GDM1 (cell line): Measurements from ENCODE around the gene NOP9.

Source experiments
- DNase-seq: peaks from one replicate; lab custom pipeline; 2025; lab: John Stamatoyannopoulos, UW

NOP9 gene

DNA sequence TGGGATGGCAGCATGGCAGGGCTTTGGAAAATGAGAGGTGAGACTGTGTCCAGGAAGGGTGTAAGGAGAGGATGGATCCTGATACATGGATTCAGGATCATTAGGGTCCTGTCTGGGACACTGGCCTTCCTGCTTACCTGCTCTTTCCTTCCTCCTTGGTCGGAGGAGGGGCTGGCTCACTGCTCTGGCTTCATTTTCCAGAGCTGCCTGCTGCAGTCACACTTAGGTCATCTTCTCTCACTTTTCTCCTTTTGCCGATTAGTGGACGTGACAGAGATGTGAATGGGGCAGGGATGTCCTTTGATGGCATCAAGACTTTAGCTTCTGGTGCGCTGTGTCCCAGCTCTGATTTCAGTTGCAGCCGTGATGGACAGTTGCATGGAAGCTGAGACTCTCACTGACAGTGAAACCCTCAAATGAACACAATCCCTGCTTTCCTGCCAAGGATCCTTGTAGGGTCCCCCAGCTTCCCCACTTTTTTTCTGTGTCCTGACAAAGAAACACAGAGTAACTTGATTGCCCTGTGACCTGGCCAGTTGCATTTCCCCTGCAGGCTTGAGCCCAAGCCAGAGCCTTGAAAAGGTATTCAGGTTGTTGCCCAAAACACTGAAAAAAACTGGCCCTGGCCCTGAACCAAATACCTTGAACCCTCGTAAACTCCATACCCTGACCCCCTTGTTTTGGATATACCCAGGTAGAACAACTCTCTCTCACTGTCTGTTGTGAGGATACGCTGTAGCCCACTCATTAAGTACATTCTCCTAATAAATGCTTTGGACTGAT, 8.9 kb downstream of the NOP9 start:
- DNase-seq: no peak

GRCh38 chr14:24309538-24310264, 10.1 kb downstream of the NOP9 start, which contains the start of gene LTB4R2:
TSS of gene LTB4R2 (plus strand) at chr14:24310140. CDS start at chr14:24310665, 525 bp downstream.
- no peak for DNase-seq

- no peak for DNase-seq
These were observed 10.6 kb downstream of the NOP9 start for GRCh38 chr14:24310265-24310645.

GRCh38 chr14:24310646-24311604, 11.3 kb downstream of the NOP9 start, which contains the start of gene LTB4R:
TSS of gene LTB4R (plus strand) at chr14:24311502. CDS start at chr14:24315652, 4,150 bp downstream.
- peak; percentile 65 for DNase-seq

DNA sequence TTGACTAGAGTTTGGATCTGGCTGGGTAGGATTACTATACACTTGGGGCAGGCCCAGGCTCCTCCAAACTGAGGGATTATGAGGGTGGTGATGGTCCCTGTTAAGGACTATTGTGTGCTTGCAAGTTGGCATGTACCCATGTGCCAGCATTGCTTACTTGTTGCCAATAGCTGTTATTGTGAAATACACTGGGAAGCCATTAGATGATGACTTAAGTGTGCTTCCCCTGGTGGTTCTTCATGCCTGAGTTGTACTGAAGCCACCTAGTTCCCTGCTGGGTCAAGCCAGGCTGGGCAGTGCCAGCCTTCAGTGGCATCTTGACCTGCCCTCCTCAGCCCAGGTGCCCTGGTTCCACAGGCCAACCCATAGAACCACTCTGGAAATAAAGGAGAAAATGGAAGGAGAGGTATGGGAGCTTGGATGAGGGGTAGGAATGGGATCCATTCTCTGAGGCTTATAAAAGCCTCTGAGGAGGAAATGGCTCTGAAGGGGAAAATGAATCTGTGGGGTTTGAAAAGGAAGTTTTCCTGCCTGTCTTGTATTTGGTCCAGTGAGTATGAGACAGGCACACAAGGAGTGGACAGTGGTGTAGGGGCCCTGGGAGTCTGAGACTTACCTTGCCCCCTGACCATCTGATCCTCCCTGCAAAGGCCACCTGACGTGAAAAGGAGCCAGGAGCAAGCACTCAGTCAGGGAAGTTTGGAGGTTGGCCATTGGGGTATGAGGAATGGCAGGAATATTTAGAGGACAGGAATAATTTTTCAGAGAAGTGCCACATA, 12.4 kb downstream of the NOP9 start:
- no peak for DNase-seq

DNA sequence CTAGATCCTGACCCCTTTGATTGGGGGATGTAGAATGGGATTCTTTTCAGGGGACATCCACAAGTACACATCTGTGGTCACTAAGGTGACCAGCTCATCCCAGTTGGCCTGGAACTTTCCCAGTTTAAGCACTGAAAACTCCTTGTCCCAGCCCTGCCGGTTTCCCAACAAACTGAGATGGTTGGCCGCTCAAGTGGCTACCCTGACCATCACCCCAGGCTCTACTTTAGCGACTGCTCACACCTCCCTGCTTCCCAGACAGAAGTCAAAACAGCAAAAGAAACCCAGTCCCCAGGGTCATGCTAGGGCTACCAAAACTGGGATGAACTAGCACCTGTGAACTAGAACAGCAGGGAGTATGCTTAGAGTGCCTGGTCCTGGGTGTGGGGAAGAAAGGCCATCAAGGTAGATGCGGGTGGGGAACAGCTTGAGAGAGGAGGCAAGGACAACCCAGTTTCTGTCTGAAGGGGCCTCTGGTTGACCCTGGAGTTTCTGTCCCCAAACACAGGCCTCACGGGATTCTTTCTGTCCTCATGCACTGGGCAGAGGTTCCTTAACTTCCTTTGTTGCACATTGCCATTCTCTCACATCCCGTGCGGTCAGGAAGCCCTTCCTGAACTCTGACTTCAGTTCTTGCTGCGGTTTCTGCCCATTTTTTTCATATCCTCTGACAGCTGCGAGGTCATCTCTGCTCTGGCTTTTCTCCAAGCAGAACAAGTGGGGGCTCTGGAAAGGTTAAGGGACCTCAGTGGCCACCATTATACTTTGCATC, 13.3 kb downstream of the NOP9 start:
- peak; percentile 92 for DNase-seq

GRCh38 chr14:24313913-24314312, 14.3 kb downstream of the NOP9 start:
- peak; percentile 72 for DNase-seq

DNA sequence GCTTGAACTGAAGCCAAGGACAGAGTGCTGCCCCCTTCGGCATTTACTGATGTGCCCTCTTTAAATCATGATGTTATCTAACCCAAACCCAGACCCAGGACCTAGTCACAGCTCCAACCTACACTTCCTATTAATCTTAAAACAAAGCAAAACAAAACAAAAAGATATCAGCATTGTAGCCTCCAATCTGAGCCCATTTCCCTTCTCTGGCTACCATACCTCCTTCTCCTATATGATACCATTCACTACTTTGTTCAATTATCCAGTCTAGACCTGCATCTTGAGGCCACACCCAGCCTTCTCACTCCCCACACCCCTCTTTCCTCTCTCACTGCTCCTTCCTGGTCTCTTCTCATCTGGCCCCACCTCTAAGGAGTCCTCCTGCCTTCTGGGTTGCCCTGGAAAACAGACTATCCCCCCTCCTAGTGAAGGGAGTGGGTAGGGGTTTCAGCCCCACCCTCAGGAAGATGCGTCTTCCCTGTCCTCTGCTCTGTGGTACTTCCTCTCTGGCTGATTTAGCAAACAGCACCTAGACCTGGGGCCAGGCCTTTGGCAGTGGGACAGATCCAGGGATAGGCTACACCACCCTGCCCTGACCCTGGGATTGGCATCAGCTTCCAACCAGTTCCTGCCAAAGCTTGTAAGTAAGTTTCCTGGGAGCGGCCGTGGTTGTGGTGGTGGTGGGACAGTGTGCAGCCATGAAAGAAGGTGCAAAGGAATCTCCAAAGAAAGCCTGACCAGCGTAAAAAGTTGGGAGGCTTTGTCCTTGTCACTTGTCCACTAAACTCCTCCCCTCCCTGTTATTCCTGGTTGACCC, 14.9 kb downstream of the NOP9 start:
- DNase-seq: no peak

- no peak for DNase-seq
These were observed 15.7 kb downstream of the NOP9 start for GRCh38 chr14:24315243-24315806.

GRCh38 chr14:24315807-24316596, 16.4 kb downstream of the NOP9 start:
- DNase-seq: no peak

DNA sequence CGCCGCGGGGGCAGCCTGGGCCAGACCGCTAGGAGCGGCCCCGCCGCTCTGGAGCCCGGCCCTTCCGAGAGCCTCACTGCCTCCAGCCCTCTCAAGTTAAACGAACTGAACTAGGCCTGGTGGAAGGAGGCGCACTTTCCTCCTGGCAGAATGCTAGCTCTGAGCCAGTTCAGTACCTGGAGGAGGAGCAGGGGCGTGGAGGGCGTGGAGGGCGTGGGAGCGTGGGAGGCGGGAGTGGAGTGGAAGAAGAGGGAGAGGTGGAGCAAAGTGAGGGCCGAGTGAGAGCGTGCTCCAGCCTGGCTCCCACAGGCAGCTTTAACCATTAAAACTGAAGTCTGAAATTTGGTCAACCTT, 16.9 kb downstream of the NOP9 start:
- no peak for DNase-seq

DNA sequence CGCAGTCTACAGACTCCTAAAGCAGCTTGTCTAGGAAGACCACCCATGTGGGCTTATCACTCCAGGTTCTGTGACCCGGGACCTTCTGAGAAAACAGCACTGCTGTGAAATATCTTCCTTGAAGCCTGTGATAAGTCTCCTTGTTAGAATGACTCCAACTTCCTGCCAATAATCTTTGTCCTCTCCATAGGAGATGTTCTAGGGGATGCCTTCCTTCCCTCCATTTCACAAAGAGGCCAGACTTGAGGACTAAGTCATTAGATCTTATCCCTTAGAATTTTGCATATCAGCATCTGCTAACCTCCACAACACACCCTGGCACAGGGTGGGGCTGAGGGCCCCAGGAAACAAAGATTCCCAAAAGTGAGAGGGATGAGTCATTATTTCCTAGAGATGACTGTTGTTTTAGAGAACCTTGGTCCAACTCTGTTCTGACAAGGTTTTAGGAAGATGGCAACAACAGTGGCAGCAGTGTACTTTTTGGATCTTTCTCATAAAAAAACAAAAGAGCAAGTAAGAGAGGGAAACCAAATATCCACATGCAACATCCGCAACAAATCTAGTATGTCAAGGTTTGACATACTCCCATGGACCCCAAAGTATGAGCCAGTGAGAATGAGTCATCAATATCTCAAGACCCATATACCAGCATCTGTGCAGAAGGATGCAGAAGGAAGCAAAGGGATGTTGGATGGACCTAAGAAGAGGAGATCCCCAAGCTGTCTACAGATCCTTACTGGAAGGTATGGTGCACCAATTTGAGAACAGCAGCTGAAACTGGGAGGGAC, 17.7 kb downstream of the NOP9 start:
- DNase-seq: no peak

DNA sequence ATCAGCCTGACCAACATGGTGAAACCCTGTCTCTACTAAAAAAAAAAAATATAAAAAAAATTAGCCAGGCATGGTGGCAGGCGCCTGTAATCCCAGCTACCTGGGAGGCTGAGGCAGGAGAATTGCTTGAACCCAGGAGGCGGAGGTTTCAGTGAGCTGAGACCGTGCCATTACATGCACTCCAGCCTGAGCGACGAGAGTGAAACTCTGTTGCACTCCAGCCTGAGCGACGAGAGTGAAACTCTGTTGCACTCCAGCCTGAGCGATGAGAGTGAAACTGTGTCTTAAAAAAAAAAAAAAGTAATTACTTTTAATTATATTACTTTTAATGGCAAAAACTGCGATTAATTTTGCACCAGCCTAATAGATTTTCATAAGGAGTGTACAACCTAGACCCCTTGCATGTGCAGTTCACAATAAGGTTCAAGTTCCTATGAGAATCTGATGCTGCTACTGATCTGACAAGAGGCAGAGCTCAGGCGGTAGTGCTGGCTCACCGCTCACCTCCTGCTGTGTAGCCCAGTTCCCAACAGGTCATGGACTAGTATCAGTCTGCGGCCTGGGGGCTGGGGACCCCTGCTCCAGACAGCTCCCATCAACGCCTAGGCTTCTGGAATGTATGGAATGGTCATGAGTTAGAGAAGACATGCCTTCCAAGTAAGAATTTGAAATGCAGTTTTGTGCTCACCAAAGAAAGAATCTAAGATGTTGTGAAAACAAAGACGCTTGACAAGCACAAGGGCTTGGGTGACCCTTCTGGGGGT, 21.7 kb downstream of the NOP9 start:
- DNase-seq: no peak

DNA sequence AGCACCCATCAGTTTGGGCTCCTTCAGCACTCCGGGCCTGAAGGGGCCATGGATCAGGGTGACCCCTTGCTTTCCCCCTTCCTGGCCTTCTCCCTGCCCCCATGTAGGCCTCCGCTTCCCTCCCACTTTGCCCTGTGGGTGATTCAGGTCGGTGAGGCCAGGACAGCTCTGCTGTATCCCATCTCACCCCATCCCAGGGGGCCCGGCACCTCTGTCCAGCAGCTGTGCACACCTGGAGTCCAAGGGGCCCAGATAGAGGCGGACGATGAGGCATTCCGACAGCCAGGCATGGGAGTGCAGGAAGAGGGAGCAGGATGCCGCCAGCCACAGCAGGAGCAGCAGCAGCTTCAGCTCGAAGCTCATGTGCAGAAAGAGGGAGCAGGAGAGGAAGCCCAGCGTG, 23.0 kb downstream of the NOP9 start:
- no peak for DNase-seq

DNA sequence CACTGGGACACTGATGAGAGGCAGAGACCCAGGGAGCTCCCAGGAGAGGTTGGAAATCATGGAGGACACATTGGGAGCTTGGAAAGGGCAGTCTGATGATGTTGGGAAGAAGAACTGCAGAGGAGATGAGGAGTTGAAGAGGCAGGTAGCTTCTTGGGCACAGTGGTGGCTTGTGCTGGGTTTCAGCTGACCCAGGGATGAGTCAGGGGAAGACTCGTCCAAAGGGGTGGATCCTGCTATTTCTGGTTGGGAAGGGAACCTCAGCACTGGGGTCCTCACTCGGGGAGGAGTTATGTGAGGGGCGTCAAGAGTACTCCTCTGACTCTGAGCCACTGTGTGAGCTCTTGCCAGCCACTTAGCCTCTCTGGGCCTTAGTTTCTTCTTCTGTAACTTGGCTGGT, 23.7 kb downstream of the NOP9 start:
- no peak for DNase-seq

DNA sequence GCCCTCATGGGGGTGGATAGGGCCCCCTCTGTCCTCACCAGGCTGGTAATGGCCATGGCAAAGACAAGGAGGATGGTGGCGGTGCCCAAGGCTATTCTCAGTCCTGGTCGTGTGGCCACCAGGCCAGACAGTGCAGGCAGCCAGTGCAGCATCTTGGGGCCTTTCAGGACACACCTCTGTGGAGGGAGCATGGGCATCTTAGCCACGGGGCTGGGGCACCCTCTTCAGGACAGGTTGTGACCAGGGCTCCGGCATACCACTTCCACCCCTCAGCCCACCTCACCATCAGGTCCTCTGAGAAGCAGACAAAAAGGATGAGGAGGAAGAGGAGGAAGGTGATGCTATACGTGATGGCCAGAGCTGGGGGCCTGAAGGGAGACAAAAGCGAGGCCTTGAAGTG, 24.4 kb downstream of the NOP9 start:
- no peak for DNase-seq

- DNase-seq: no peak
These were observed 25.4 kb downstream of the NOP9 start for GRCh38 chr14:24325041-24325530.
